LNCaP clone FGC (cell line): ENCODE measurements around the gene FAM13C.

Experiments
- DNase-seq: peaks from one replicate; pipeline ENCODE4 v3.0.0-alpha.2; 2011; ENCODE audit warnings: low read depth
- H3K4me3 ChIP-seq: 2 replicates; pipeline ENCODE4 v1.5.1; 2011; ENCODE audit warnings: mild to moderate bottlenecking, low read depth, low read length, control low read depth
- TF ChIP-seq, protein P1 (sequence below): IDR thresholded peaks from 2 replicates; pipeline ENCODE4 v1.5.1; 2012; ENCODE audit warnings: mild to moderate bottlenecking; ENCODE audit not compliant: control insufficient read depth, insufficient read depth; ENCODE audit errors: extremely low read depth

Gene FAM13C

DNA sequence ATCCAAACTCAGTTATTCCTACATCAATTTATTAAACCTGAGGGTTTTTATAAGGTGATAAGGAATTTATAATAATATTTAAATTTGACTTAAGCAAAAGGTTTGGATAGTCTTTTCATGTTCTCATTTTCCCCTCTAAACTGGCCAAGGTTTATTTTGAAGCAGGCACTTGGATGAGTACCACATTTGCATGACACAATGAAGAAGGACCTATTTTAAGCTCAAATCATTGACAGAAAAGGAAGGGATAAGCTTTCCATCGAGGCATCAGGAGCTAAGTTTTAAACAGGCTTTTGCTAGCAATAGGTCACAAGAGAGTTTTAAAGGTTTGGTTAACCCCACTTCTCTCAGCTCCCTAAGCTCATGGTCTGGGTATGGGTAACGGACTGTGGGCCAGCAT lies 28.7 kb upstream of the FAM13C start:
- TF ChIP-seq, protein P1, sequence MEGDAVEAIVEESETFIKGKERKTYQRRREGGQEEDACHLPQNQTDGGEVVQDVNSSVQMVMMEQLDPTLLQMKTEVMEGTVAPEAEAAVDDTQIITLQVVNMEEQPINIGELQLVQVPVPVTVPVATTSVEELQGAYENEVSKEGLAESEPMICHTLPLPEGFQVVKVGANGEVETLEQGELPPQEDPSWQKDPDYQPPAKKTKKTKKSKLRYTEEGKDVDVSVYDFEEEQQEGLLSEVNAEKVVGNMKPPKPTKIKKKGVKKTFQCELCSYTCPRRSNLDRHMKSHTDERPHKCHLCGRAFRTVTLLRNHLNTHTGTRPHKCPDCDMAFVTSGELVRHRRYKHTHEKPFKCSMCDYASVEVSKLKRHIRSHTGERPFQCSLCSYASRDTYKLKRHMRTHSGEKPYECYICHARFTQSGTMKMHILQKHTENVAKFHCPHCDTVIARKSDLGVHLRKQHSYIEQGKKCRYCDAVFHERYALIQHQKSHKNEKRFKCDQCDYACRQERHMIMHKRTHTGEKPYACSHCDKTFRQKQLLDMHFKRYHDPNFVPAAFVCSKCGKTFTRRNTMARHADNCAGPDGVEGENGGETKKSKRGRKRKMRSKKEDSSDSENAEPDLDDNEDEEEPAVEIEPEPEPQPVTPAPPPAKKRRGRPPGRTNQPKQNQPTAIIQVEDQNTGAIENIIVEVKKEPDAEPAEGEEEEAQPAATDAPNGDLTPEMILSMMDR = no peak
- DNase-seq = no peak
- no peak overlapping the region for H3K4me3 ChIP-seq

DNA sequence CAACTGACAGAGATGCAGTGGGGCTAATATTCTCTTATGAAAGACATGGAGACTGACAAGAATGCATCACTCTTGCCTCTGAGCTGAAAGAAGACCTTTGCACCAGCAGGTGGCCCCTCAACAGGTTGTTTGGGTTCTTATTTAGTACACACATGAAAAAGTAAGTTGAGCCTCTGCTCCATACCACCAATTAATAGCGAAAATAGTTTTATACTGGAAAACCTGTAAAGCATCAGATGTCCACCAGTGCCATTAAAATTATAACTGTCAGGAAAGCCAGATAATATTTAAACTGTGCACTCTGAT lies 26.3 kb upstream of the FAM13C start:
- TF ChIP-seq, protein P1 = no peak
- H3K4me3 ChIP-seq = no peak overlapping the region
- DNase-seq = no peak

DNA sequence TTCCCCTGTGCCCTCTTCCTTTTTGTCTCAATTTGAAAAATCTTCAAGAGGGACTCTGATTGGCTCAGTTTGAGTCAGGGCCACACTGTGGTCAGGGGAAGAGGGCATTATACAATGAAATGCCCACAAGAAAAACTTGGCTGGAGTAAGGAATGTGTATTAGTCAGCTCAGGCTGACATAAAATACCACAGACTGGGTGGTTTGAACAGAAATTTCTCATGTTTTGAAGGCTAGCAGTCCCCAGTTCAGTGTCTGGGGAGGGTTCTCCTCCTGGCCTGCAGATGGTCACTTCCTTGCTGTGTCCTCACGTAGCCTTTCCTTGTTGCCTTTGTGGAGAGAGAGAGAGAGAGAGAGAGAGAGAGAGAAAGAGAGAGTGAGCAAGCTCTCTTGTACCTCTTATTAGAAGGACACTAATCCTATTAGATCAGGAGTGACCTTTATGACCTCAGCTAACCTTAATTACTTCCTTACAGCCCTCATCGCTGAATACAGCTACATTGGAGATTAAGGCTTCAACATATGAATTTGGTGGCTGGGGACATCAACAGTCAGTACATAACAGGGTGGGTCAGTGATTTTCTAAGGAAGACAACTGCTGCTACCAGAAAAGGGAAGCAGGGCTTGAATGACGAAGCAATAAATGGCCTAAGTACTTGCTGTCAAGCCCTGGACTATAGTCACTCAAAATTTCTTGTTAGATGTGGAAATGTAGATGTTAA lies 25.8 kb upstream of the FAM13C start:
- H3K4me3 ChIP-seq = no peak overlapping the region
- TF ChIP-seq, protein P1 = no peak
- no peak for DNase-seq

DNA sequence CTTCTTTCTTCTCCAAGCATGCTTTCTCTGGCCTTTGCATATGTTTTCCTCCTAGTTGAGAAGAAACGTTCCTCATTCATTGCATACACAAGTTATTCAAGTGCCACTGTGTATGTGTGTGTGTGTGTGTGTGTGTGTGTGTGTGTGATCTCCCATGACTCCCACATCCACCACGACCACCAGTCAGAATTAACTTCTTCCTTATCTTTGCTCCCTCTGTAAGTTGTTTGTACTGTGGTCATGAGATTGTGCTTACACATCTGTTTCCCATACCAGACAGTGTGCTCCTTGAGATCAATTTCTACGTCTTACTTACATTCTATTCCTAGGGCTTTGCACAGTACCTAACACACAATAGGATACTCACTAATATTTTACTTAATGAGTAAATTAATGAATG lies 22.4 kb upstream of the FAM13C start:
- H3K4me3 ChIP-seq = no peak overlapping the region
- no peak for DNase-seq
- TF ChIP-seq, protein P1 = no peak

DNA sequence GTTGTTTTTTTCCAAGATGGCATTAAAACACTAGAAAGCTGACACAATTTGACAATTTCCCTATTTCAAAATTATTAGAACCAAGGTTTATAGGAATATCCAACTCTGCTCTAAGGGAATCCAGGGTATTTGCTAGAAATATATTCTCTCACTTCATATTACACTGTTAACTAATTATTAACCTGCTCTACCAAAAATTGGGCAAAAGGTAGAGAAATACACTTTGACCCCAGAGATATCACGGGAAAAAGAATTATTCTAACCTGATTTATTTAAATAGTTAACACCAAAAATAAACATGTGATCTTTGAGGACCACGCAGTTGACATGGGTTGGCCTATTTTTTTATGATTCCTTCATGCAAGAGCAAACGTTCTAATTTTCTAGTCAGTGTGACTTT lies 21.6 kb upstream of the FAM13C start:
- TF ChIP-seq, protein P1 = no peak
- no peak overlapping the region for H3K4me3 ChIP-seq
- DNase-seq = no peak

DNA sequence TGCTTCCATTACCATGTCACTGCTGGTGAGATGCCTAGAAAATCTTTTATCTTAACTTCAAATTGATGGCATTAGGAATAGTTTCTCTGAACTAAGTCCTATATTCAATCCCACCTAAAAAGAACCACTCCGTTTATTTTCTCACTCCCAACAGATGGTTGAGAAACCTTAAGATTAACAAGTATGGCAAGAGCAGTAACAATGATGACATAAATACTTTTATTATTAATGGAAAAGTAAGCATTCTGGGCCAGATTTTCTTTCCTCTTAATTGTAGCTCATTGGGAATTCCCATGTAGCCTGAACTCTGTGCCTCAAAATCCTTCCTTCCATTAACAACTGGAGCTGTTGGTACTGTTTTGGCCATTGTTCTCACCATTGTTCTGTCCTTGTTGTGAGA lies 21.1 kb upstream of the FAM13C start:
- TF ChIP-seq, protein P1 = no peak
- no peak for DNase-seq

DNA sequence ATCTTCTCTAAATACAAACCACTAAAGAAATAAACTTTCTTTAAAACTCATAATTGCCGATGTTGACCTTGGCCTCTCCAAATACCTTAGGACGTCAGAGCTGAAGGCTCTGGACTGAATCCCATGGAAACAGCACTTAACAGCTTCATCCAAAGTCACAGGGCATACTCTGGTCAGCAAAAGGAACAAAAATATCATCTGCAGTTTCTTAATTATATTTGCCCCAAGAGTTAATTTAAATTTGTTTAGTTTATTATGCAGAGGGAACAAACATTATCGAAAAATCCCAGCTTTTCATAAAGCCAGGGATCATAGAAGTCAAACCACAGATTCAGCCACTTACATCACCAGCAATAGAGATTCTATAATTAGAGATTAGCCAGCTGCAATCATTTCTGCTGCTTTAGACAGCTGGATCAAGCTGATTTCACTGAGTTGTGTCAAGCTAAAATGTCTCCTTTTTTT lies 20.5 kb upstream of the FAM13C start:
- no peak overlapping the region for H3K4me3 ChIP-seq
- TF ChIP-seq, protein P1 = no peak
- no peak for DNase-seq

More for the DNA sequence above, 21.1 kb upstream of the FAM13C start:
- H3K4me3 ChIP-seq = no peak overlapping the region
